GM13976 (cell line): Measurements from ENCODE around the gene TMEM217.

Source experiments
- DNase-seq: peaks from one replicate; pipeline ENCODE4 v3.0.0; 2012; ENCODE audit warnings: low spot score
- CTCF ChIP-seq: IDR thresholded peaks from 2 replicates; pipeline ENCODE4 v1.5.1; 2012; ENCODE audit warnings: borderline replicate concordance, mild to moderate bottlenecking; ENCODE audit not compliant: insufficient read depth; ENCODE audit errors: extremely low read depth, missing control alignments, control extremely low read depth
- in situ Hi-C: fragments of 300-500 bp; cut with MboI; formaldehyde crosslinking; loops from one replicate; pipeline ENCODE4 v1.12.0; 2022; ENCODE audit warnings: low sequenced_read_pairs, mixed read lengths, inconsistent platforms; ENCODE audit not compliant: unreplicated experiment

TMEM217 gene

GRCh38 chr6:37269105-37269504, 11.2 kb upstream of the TMEM217 start:
- TF ChIP-seq CTCF = no peak
- in situ Hi-C loops = no loop called here
- DNase-seq = no peak

DNA sequence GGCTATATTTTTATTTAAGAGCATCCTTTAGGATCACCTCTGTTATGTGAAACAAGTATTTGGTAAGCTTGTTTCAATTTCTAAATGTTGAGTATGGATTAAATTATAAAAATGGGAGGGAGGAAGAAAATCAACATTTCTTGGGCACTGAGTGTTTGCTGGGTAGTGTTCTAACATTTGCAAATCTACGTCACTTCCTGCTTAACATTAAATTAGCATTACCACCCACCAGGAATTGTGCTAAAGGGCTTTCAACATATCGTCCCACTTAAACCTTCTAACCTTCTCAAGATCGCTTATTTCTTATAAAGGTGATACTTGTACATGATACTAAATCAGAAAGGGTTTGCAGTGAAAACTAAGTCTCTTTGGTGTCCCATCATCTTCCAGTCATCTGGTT, 7.9 kb upstream of the TMEM217 start:
- DNase-seq = no peak

DNA sequence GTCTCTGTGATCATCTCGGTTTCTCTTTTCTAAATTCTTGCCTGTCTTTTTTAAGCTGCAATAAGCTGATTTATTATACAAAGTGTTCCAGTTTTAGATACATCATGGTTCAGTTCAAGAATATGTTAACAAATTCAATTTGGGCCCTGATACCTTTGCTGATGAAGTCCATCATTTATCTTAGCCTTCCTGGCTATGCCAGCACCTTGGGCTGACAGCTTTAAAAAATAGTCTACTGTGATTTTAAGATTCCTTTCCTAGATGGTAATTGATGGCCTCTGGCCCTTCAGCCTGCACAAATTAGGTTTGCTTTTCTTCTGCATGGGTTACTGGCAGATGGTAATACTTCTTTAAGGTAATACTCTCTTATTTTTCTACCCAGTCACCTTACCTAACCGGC, 7.1 kb upstream of the TMEM217 start:
- no peak for TF ChIP-seq CTCF
- no peak for DNase-seq
- in situ Hi-C loops = no loop called here

More for the DNA sequence above, 7.9 kb upstream of the TMEM217 start:
- TF ChIP-seq CTCF = no peak
- in situ Hi-C loops = no loop called here

GRCh38 chr6:37262446-37263026, 4.6 kb upstream of the TMEM217 start:
- DNase-seq = no peak

GRCh38 chr6:37261198-37261597, 3.3 kb upstream of the TMEM217 start:
- no peak for TF ChIP-seq CTCF
- DNase-seq = no peak
- in situ Hi-C loops = no loop called here

More at GRCh38 chr6:37262446-37263026, 4.6 kb upstream of the TMEM217 start:
- TF ChIP-seq CTCF = no peak
- in situ Hi-C loops = no loop called here

GRCh38 chr6:37260444-37260843, 2.5 kb upstream of the TMEM217 start:
- in situ Hi-C loops = no loop called here
- no peak for TF ChIP-seq CTCF
- DNase-seq = no peak
